HepG2 (cell line): Measurements from ENCODE around the gene LCORL. TPM values are rescaled to one million over a fixed set of nuclear protein-coding genes. Genes with fewer than 3 reads are reported as not detected.
A peak's percentile ranks its signal among the peaks of the same experiment; 100 is the strongest.

ENCODE experiments used
- AGO2 ChIP-seq: fragments of 200-400 bp; formaldehyde crosslinking; optimal IDR thresholded peaks from 2 replicates; pipeline ENCODE3; 2017; ENCODE audit warnings: mild to moderate bottlenecking, low read depth, low read length, moderate library complexity
- FOXA3 ChIP-seq: IDR thresholded peaks from 2 replicates; pipeline ENCODE4 v1.6.1; 2016; ENCODE audit warnings: missing genetic modification reagents, missing compliant biosample characterization
- HIVEP1 ChIP-seq: sonication (generic); formaldehyde crosslinking; IDR thresholded peaks from 2 replicates; pipeline ENCODE4 v1.4.0; 2020; ENCODE audit warnings: mild to moderate bottlenecking, missing genetic modification reagents
- KAT7 ChIP-seq: IDR thresholded peaks from 2 replicates; pipeline ENCODE4 v1.6.1; 2018; ENCODE audit warnings: borderline replicate concordance, missing compliant biosample characterization
- PHF8 ChIP-seq: sonication (generic); formaldehyde crosslinking; IDR thresholded peaks from 2 replicates; pipeline ENCODE4 v1.5.0; 2020; ENCODE audit warnings: missing genetic modification reagents
- THAP7 ChIP-seq: sonication (generic); formaldehyde crosslinking; IDR thresholded peaks from 2 replicates; pipeline ENCODE4 v1.8.1; 2023; ENCODE audit warnings: mild to moderate bottlenecking, missing genetic modification reagents
- ZBTB21 ChIP-seq: sonication (generic); formaldehyde crosslinking; IDR thresholded peaks from 2 replicates; pipeline ENCODE4 v1.4.0; 2020; ENCODE audit warnings: missing genetic modification reagents
- ZBTB38 ChIP-seq: sonication (generic); formaldehyde crosslinking; IDR thresholded peaks from 2 replicates; pipeline ENCODE4 v1.5.1; 2020; ENCODE audit warnings: mild to moderate bottlenecking, missing genetic modification reagents
- ZC3H13 ChIP-seq: sonication (generic); formaldehyde crosslinking; IDR thresholded peaks from 2 replicates; pipeline ENCODE4 v1.8.1; 2023; ENCODE audit warnings: mild to moderate bottlenecking, missing genetic modification reagents, moderate library complexity
- ZC3H4 ChIP-seq: sonication (generic); formaldehyde crosslinking; IDR thresholded peaks from 2 replicates; pipeline ENCODE4 v1.4.0; 2020; ENCODE audit warnings: missing genetic modification reagents, borderline replicate concordance
- ZNF235 ChIP-seq: sonication (generic); formaldehyde crosslinking; IDR thresholded peaks from 2 replicates; pipeline ENCODE4 v1.8.1; 2023; ENCODE audit warnings: mild to moderate bottlenecking, missing genetic modification reagents, borderline replicate concordance
- polyA plus RNA-seq, 8 experiments: library from polyadenylated mRNA; depleted of rRNA in 3 of 8; stranded (reverse) in 7 of 8; unstranded in 1 of 8; fragments of >200 nt; fragmentation: Illumina TruSeq in 4 of 8; extraction: Trizol in 4 of 8; gene quantifications; 2 replicates each; pipeline versions ENCODE4 v1.2.1 to v1.2.3, GENCODE V29; 2011 to 2016; ENCODE audit warnings: low read depth in 4 of 8, missing spikeins in 1 of 8, mixed read lengths in 1 of 8; ENCODE audit not compliant: insufficient read depth in 1 of 8
- total RNA-seq, 5 experiments: library from RNA; depleted of rRNA; stranded (reverse); fragments of >200 nt; fragmentation: Illumina TruSeq; extraction: Trizol; gene quantifications; 2 replicates each; pipeline ENCODE4 v1.2.3, GENCODE V29; 2016; ENCODE audit warnings: low read depth in 1 of 5
- TF ChIP-seq, protein P1 (sequence below): sonication (generic); formaldehyde crosslinking; IDR thresholded peaks from 2 replicates; pipeline ENCODE4 v1.8.0; 2022; ENCODE audit warnings: low read depth, missing genetic modification reagents
- TF ChIP-seq, protein P2 (sequence below): sonication (generic); formaldehyde crosslinking; IDR thresholded peaks from 2 replicates; pipeline ENCODE4 v1.4.0; 2020; ENCODE audit warnings: missing genetic modification reagents

The LCORL gene
- total and polyA plus RNA-seq, 2 of the 13 experiments (the other 11 are each of a cell fraction or from before 2014, with no cell fraction given), result 5.3 to 14.5 TPM

- TF ChIP-seq, protein P1, sequence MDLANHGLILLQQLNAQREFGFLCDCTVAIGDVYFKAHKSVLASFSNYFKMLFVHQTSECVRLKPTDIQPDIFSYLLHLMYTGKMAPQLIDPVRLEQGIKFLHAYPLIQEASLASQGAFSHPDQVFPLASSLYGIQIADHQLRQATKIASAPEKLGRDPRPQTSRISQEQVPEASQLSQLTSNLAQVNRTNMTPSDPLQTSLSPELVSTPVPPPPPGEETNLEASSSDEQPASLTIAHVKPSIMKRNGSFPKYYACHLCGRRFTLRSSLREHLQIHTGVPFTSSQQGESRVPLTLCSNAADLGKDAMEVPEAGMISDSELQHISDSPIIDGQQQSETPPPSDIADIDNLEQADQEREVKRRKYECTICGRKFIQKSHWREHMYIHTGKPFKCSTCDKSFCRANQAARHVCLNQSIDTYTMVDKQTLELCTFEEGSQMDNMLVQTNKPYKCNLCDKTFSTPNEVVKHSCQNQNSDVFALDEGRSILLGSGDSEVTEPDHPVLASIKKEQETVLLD (CRISPR knock-in tag), result 0 out of 2 replicates have a peak, but pooled peaks have one; percentile 43
- TF ChIP-seq HIVEP1, result no peak
- TF ChIP-seq FOXA3 (CRISPR knock-in tag), result no peak
- TF ChIP-seq THAP7, result 0 out of 2 replicates have a peak, but pooled peaks have one; percentile 29
- no peak for TF ChIP-seq ZBTB21 (CRISPR knock-in tag)
- 0 out of 2 replicates have a peak, but pooled peaks have one; percentile 64 for TF ChIP-seq ZC3H13
- TF ChIP-seq AGO2, result no peak
- 0 out of 2 replicates have a peak, but pooled peaks have one; percentile 66 for TF ChIP-seq KAT7
- peak; percentile 62; the same call in 1 of the 2 replicates for TF ChIP-seq PHF8 (CRISPR knock-in tag)
- TF ChIP-seq ZNF235, result peak; percentile 85; the same call in 1 of the 2 replicates
- TF ChIP-seq, protein P2, sequence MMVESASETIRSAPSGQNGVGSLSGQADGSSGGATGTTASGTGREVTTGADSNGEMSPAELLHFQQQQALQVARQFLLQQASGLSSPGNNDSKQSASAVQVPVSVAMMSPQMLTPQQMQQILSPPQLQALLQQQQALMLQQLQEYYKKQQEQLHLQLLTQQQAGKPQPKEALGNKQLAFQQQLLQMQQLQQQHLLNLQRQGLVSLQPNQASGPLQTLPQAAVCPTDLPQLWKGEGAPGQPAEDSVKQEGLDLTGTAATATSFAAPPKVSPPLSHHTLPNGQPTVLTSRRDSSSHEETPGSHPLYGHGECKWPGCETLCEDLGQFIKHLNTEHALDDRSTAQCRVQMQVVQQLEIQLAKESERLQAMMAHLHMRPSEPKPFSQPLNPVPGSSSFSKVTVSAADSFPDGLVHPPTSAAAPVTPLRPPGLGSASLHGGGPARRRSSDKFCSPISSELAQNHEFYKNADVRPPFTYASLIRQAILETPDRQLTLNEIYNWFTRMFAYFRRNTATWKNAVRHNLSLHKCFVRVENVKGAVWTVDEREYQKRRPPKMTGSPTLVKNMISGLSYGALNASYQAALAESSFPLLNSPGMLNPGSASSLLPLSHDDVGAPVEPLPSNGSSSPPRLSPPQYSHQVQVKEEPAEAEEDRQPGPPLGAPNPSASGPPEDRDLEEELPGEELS (CRISPR knock-in tag), result no peak
- no peak for TF ChIP-seq ZC3H4
- TF ChIP-seq ZBTB38 (CRISPR knock-in tag), result 0 out of 2 replicates have a peak, but pooled peaks have one; percentile 40
Measured at GRCh38 chr4:18021470-18021719, 160 bp downstream of the LCORL start (continued).
